Muscle layer of colon (tissue), 2 donors: ENCODE measurements around the gene RAB36.
A peak's percentile ranks its signal among the peaks of the same experiment; 100 is the strongest.

Experiments
- H3K27ac ChIP-seq: one replicate; pipeline ENCODE4 v1.7.0; 2013; ENCODE audit warnings: low read depth, mild to moderate bottlenecking, low read length, moderate library complexity
- H3K27me3 ChIP-seq, 2 donors: one replicate each; pipeline ENCODE4 v1.7.0; 2013; ENCODE audit warnings: low read length in 2 of 2, mild to moderate bottlenecking in 2 of 2; ENCODE audit not compliant: insufficient read depth in 2 of 2, control insufficient read depth in 1 of 2
- H3K36me3 ChIP-seq: one replicate; pipeline ENCODE4 v1.7.0; 2013; ENCODE audit warnings: mild to moderate bottlenecking, low read length; ENCODE audit not compliant: insufficient read depth
- H3K4me1 ChIP-seq: one replicate; pipeline ENCODE4 v1.7.0; 2013; ENCODE audit warnings: mild to moderate bottlenecking, low read length; ENCODE audit not compliant: insufficient read depth
- H3K4me3 ChIP-seq, 2 donors: one replicate each; pipeline ENCODE4 v1.7.0; 2013; ENCODE audit warnings: low read length in 2 of 2, low read depth in 1 of 2, mild to moderate bottlenecking in 1 of 2, moderate library complexity in 1 of 2
- H3K9ac ChIP-seq: one replicate; pipeline ENCODE4 v1.7.0; 2013; ENCODE audit warnings: low read length
- H3K9me3 ChIP-seq: one replicate; pipeline ENCODE4 v1.7.0; 2013; ENCODE audit warnings: mild to moderate bottlenecking, low read length
- donor health status: abdominal sarcoma.
- donor health status: Adenocarcinoma of cecum.

Gene RAB36

DNA sequence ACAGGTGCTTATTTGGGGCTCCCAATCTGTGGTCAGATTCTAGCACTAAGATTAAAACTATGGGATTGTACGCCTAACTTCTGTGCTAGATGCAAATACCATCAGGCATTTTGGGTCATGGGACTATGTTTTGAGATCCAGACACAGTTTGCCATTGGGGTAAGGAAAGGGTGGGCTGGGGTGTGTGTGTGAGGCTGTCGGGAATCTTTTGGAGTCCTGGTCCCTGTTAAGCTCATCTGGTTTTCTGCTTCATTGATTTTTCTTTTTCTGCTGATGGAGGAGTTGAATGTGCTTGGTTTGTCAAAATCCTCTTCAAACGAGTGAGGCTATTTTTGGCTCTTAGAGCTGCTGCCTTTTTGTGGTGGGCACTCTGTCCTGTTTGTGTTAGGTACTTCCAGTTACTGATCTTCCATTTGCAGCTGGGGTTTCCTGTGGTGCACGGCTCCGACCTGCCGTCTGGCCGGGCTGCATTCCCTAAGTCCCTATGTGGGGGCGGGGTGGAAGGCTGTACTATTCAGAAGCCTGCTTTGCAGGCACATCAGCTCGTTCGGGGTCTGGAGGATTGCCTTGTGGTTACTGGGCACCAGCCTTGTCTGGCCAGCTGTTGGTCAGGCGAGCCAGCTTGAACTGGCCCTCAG is 37.9 kb downstream of the RAB36 start:
- Histone ChIP-seq H3K27ac (peak overlapping the region; percentile 67), H3K4me1 (peaks cover 58% of the 10 kb centered on the region), H3K9ac (no peak overlapping the region), H3K9me3 (no peaks in the 10 kb centered on the region), H3K4me3 (peak overlapping the region in 1 of 2 donors; percentile 71), H3K36me3 (no peaks in the 10 kb centered on the region), H3K27me3 (no peaks in the 10 kb centered on the region)

DNA sequence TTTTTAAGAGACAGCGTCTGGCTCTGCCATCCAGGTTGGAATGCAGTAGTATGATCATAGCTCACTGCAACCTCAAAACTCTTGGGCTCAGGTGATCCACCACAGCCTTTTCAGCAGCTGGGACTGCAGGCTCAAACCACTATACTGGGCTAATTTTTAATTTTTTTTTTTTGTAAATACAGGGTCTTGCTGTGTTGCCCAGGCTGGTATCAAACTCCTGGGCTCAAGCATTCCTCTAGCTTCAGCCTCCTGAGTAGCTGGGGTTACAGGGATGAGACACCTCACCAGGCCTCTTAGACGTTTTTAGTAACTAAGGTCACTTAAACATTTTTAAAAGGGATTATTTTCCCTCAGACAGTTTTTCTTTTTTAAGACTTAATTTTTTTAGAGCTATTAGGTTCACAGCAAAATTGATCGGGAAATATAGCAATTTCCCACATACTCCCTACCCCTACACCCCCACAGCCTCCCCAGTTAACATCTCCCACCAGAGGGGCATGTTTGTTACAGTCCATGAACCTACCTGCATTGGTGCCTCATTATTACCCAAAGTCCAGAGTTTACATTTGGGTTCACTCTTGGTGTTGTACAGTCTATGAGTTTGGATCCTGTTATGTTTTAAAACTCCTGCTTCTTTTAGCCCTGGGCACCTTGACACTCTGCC is 39.0 kb downstream of the RAB36 start:
- Histone ChIP-seq H3K36me3 (no peaks in the 10 kb centered on the region), H3K27me3 (no peaks in the 10 kb centered on the region), H3K9me3 (no peaks in the 10 kb centered on the region), H3K27ac (no peak overlapping the region), H3K4me1 (peaks cover 50% of the 10 kb centered on the region), H3K4me3 (peak overlapping the region in 1 of 2 donors; percentile 71), H3K9ac (no peak overlapping the region)

DNA sequence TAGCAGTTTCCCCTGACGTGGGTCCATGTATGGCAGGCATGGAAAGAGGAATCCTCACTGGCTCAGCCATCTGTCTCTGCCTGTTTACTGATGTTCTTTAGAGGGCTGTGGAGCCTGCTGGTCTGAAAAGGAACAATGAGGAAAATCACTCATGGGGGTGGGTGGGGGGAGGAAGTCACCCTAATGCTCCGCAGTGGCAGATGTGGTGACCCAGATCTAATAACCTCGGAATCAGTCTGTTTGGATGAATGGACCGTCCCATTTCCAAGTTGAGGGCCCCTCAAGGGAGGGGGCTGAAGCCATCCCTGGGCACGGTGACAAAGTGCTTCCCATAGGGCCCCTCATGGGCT is 39.5 kb downstream of the RAB36 start:
- no peaks in the 10 kb centered on the region for H3K27me3 ChIP-seq
- no peaks in the 10 kb centered on the region for H3K9me3 ChIP-seq
- no peak overlapping the region for H3K4me3 ChIP-seq
- no peaks in the 10 kb centered on the region for H3K36me3 ChIP-seq
- H3K9ac ChIP-seq = no peak overlapping the region
- H3K4me1 ChIP-seq = peaks cover 45% of the 10 kb centered on the region
- H3K27ac ChIP-seq = no peak overlapping the region

DNA sequence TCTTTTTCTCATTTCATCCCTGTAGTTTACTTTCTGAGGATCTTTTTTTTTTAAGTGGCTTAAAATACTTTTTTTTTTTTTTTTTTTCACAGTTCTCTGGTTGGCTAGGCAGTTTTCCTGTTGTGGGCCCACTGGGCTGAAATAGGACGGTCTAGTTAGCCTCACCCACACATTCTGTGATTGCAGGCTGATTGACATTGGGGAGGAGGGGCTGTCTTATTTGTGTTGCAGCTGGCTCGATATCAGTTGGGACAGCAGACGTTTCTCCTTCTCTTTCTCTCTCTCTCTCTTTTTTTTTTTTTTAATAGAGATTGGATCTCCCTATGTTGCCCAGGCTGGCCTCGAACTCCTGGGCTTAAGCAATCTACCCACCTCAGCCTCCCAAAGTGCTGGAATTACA is 41.9 kb downstream of the RAB36 start:
- H3K36me3 ChIP-seq = no peaks in the 10 kb centered on the region
- H3K27me3 ChIP-seq = no peaks in the 10 kb centered on the region
- no peak overlapping the region for H3K4me3 ChIP-seq
- no peak overlapping the region for H3K27ac ChIP-seq
- no peaks in the 10 kb centered on the region for H3K9me3 ChIP-seq
- H3K9ac ChIP-seq = no peak overlapping the region
- peaks cover 37% of the 10 kb centered on the region for H3K4me1 ChIP-seq

DNA sequence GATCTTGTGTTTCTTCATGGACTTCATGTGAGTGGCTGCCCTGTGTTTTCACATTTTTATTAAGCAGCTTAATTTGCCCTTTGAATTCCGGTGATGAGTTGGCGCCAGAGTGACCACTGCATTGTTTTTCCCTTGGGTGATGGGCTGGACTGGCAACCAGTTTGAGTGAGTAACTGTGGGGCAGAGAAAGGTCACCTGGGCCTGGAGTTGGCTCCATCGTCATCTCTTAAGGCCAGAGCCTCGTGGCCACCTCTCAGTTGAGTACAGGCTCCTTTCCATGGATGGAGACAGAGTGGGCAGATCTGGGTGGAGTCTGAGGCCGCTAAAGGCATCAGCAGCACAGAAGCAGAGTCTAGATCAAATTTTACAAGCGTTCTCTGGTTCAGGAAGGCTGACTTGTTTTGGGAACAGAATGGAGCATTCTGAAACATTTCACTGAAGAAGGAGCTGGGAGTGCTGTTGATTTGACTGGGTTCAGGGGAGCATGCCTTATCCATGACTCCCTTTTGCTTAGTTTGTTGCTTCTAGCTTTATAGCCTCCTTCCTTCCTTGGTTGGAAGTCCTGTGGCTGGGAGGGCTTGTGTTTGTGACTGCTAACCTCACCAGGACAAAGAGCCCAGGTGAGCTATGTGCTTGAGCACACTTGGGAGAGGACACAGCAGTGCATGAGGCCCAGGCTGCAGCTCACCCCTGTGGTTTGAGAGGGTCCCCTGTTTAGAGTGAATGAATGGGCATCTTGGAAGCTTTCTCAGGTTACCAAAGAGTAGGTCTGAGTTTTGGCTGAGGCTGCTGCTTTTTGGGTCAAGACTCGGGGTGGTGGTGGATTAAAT is 42.8 kb downstream of the RAB36 start:
- Histone ChIP-seq H3K4me1 (peaks cover 28% of the 10 kb centered on the region), H3K27ac (no peak overlapping the region)

DNA sequence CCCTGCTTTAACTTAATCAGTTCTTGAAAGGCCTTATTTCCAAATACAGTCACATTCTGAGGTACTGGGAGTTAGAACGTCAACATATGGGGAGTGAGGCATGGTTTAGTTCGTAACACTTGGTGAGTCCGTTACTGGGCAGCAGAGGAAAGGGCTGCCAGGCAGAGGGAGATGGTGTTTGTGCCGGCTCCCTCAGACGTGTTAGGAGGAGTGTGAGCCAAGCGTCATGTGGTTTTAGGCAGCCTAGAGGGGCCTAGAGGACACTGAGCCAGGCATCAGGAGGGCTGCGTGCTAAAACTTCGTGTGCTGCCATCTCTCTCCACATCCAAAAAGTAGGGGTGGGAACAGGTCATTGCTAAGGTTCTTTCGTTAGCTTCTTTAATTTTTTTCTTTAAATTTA is 45.2 kb downstream of the RAB36 start:
- Histone ChIP-seq H3K4me1 (peaks cover 12% of the 10 kb centered on the region), H3K9me3 (no peaks in the 10 kb centered on the region), H3K36me3 (no peaks in the 10 kb centered on the region), H3K27ac (no peak overlapping the region), H3K9ac (no peak overlapping the region), H3K4me3 (no peak overlapping the region), H3K27me3 (no peaks in the 10 kb centered on the region)

More for the DNA sequence above, 42.8 kb downstream of the RAB36 start:
- Histone ChIP-seq H3K36me3 (no peaks in the 10 kb centered on the region), H3K4me3 (no peak overlapping the region), H3K27me3 (no peaks in the 10 kb centered on the region), H3K9me3 (no peaks in the 10 kb centered on the region), H3K9ac (no peak overlapping the region)

DNA sequence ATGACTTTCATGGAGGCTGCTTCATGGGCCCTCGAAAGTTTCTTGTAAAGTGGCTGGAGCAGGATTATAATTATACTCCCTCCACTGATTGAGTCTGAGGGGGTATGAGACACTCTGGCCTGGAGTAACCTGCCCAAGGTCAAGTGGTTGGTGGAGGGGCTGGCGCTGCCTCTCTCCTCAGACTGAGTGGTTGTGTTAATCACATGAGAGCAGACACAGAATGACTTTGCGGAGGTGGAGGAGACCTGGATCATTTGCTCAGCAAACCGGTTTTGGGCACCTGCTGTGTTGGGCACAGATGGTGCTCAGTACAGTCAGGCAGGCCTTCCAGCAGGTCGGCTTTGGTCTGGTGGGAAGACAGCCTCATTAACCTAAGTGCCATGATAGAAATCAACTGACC is 46.9 kb downstream of the RAB36 start:
- no peaks in the 10 kb centered on the region for H3K27me3 ChIP-seq
- peaks cover 12% of the 10 kb centered on the region for H3K4me1 ChIP-seq
- H3K36me3 ChIP-seq = no peaks in the 10 kb centered on the region

DNA sequence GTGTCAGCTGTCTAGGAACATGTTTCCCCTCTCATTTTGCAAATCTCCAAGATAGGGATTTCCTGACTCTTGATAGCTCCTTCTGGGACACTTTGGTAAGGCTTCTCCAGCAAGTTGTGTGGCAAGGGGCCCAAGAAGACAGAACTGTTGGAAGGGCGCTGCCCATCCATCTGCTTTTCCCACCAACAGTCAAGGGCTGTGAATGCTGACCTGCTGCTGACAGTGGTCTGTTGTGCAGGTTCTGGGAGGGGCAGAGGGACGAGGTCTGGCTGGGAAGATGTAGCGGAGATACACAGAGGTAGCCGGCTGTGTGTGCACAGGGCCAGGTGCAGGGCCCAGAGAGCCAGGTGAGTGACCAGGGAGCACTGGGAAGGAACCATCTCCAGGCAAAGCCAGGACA is 47.3 kb downstream of the RAB36 start:
- H3K9ac ChIP-seq = no peak overlapping the region
- no peaks in the 10 kb centered on the region for H3K27me3 ChIP-seq
- H3K27ac ChIP-seq = no peak overlapping the region
- no peaks in the 10 kb centered on the region for H3K9me3 ChIP-seq
- H3K36me3 ChIP-seq = no peaks in the 10 kb centered on the region
- peaks cover 12% of the 10 kb centered on the region for H3K4me1 ChIP-seq
- H3K4me3 ChIP-seq = no peak overlapping the region

More for the DNA sequence above, 46.9 kb downstream of the RAB36 start:
- Histone ChIP-seq H3K9ac (no peak overlapping the region), H3K4me3 (no peak overlapping the region), H3K9me3 (no peaks in the 10 kb centered on the region), H3K27ac (no peak overlapping the region)

DNA sequence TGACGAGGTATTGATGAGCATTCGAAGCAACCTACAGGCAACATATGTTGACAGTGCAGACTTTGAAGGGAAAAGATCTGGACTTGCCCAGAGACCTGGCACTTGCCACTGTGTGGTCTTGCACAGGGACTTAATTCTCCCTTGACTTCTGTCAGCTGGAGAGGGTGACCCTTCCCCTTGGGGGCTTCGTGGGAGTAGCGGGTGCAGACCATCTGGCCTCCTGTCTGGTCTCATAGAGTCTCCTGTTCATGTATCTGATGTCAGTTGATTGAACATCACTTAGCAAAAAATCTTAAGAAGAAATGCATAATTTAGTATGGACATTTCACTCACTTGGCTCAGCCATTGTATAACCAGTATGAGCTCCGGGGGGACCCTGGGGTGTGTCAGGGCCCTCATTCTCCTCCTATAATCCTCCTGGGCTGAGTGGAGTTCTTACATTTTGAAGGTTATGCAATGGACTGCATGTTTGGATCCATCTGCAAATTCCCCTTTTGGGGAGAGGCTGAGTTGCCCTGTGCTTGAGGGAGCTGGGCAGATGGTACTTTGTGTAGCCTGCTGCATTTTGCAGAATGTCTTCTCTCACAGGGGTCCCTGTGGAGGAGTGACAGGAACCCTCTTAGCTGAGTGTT is 48.0 kb downstream of the RAB36 start:
- no peaks in the 10 kb centered on the region for H3K27me3 ChIP-seq
- H3K9ac ChIP-seq = no peak overlapping the region
- H3K27ac ChIP-seq = no peak overlapping the region
- no peaks in the 10 kb centered on the region for H3K36me3 ChIP-seq
- H3K4me1 ChIP-seq = peaks cover 5% of the 10 kb centered on the region
- no peak overlapping the region for H3K4me3 ChIP-seq
- H3K9me3 ChIP-seq = no peaks in the 10 kb centered on the region

DNA sequence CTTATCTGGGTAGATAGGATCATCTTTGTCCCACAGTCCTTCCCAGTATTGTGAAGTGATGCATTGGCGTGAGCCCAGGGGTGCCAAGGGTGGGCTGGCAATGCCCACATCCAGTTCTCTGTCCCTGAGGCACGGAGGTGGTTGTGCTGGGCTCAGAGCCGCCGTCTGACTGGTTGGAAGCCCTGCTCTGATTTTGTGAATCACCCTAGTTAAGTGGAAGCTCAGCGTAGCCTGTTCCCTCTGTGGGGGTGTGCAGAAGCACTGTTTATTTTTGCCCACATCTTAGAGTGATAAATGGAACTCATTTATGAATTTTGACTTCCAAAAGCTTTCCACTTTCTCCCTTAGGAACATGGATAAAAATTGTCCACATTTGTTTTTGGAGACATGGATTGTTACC is 48.6 kb downstream of the RAB36 start:
- no peaks in the 10 kb centered on the region for H3K9me3 ChIP-seq
- no peaks in the 10 kb centered on the region for H3K36me3 ChIP-seq
- H3K9ac ChIP-seq = no peak overlapping the region
- H3K27ac ChIP-seq = no peak overlapping the region
- H3K4me3 ChIP-seq = no peak overlapping the region
- peaks cover 4% of the 10 kb centered on the region for H3K4me1 ChIP-seq
- no peaks in the 10 kb centered on the region for H3K27me3 ChIP-seq

DNA sequence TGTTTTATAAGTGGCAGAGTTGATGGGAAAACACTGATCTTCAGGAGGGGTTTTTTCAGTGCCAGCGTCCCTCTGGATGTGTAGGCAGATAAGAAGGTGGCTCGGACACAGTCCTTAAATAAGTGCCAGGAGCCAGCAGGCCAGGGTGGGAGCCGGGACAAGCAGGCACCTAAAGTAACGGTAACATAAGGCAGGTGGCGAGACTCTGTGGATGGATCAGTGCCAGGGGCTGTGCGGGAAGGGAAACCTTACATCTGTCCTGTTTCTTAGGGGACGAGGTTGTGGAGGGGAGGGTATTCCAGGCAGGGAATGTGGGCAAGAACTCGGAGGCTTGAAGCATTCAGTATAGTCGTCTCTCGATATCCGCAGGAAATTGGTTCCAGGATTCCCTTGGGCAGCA is 50.9 kb downstream of the RAB36 start:
- no peak overlapping the region for H3K27ac ChIP-seq
- H3K9me3 ChIP-seq = no peaks in the 10 kb centered on the region
- peaks cover 8% of the 10 kb centered on the region for H3K4me1 ChIP-seq

More for the DNA sequence above, 50.9 kb downstream of the RAB36 start:
- Histone ChIP-seq H3K36me3 (no peaks in the 10 kb centered on the region), H3K9ac (no peak overlapping the region), H3K27me3 (no peaks in the 10 kb centered on the region), H3K4me3 (no peak overlapping the region)
